ENCODE measurements around the gene NIPA2. TPM values are rescaled to one million over a fixed set of nuclear protein-coding genes. Genes with fewer than 3 reads are reported as not detected.

Gene NIPA2
- total RNA-seq, 2 experiments from 2014 or later: 96.1 to 112 TPM

- no peaks in the 10 kb centered on the region for H3K36me3 ChIP-seq (ENCODE audit: insufficient read depth, low read length)
- no peaks in the 10 kb centered on the region for H3K79me2 ChIP-seq (ENCODE audit: insufficient read depth, low read depth, low read length)
- POLR2A ChIA-PET: no interaction called here
- intact Hi-C loops (cut with micrococcal nuclease; ENCODE audit: unreplicated experiment): no loop called here
- CTCF ChIA-PET (ENCODE audit: unreplicated experiment): no interaction called here
- H3K4me2 ChIP-seq (ENCODE audit: low read length): no peak overlapping the region
- no TSS peak for BruUV-seq (replicated peaks)
- H3K9me3 ChIP-seq (ENCODE audit: low read length): no peaks in the 10 kb centered on the region
- no peaks in the 10 kb centered on the region for H3K9me2 ChIP-seq (ENCODE audit: insufficient read depth, low read length)
- TF ChIP-seq EZH2phosphoT487 (IDR thresholded peaks at IDR 0.05; ENCODE audit: borderline replicate concordance, low read depth, low read length): no peak
- TF ChIP-seq, protein P1, sequence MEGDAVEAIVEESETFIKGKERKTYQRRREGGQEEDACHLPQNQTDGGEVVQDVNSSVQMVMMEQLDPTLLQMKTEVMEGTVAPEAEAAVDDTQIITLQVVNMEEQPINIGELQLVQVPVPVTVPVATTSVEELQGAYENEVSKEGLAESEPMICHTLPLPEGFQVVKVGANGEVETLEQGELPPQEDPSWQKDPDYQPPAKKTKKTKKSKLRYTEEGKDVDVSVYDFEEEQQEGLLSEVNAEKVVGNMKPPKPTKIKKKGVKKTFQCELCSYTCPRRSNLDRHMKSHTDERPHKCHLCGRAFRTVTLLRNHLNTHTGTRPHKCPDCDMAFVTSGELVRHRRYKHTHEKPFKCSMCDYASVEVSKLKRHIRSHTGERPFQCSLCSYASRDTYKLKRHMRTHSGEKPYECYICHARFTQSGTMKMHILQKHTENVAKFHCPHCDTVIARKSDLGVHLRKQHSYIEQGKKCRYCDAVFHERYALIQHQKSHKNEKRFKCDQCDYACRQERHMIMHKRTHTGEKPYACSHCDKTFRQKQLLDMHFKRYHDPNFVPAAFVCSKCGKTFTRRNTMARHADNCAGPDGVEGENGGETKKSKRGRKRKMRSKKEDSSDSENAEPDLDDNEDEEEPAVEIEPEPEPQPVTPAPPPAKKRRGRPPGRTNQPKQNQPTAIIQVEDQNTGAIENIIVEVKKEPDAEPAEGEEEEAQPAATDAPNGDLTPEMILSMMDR (conservative IDR thresholded peaks at IDR 0.05; ENCODE audit: low read length): no peak
- no peak overlapping the region for H3K27ac ChIP-seq (ENCODE audit: low read depth, low read length, poor library complexity, severe bottlenecking)
- DNase-seq (ENCODE audit: low spot score): no peak
- no peaks in the 10 kb centered on the region for H4K20me1 ChIP-seq (ENCODE audit: insufficient read depth, low read length)
- no peaks in the 10 kb centered on the region for H3K4me1 ChIP-seq (ENCODE audit: insufficient read depth, low read length, poor library complexity, severe bottlenecking)
- no peak overlapping the region for H2AFZ ChIP-seq (ENCODE audit: low read length)
- no peak overlapping the region for H3K4me3 ChIP-seq (ENCODE audit: low read depth, low read length, poor library complexity, severe bottlenecking)
These were observed 68.9 kb downstream of the NIPA2 start for GRCh38 chr15:22907161-22907950.

DNA sequence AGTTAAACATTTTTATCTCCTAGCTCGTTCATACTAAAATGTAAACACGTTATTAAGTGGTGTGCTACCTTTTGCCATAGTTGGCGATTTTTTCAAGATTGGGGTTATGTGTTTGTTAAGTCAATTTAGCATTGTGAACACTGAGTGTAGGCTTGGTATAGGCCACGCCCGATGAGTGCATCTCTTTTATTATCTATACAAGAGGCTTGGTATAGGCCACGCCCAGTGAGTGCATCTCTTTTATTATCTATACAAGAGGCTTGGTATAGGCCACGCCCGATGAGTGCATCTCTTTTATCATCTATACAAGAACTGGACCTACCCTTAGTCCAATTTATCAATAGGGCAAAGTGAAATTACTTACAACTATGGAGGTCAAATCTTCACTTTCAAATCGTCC, 70.4 kb downstream of the NIPA2 start:
- POLR2A ChIA-PET: interaction anchor here (0.7 kb wide), 1 partner anchor 28 kb away, joined by 5 read pairs; no protein-coding TSS in a partner anchor
- TF ChIP-seq EZH2phosphoT487 (IDR thresholded peaks at IDR 0.05; ENCODE audit: borderline replicate concordance, low read depth, low read length): no peak
- TF ChIP-seq, protein P1 (conservative IDR thresholded peaks at IDR 0.05; ENCODE audit: low read length): no peak
- Histone ChIP-seq H3K4me2 (ENCODE audit: low read length) (no peak overlapping the region), H3K79me2 (ENCODE audit: insufficient read depth, low read depth, low read length) (no peaks in the 10 kb centered on the region), H3K9me3 (ENCODE audit: low read length) (no peaks in the 10 kb centered on the region), H3K27ac (ENCODE audit: low read depth, low read length, poor library complexity, severe bottlenecking) (no peak overlapping the region), H2AFZ (ENCODE audit: low read length) (no peak overlapping the region), H3K9me2 (ENCODE audit: insufficient read depth, low read length) (no peaks in the 10 kb centered on the region), H4K20me1 (ENCODE audit: insufficient read depth, low read length) (no peaks in the 10 kb centered on the region), H3K4me3 (ENCODE audit: low read depth, low read length, poor library complexity, severe bottlenecking) (no peak overlapping the region), H3K4me1 (ENCODE audit: insufficient read depth, low read length, poor library complexity, severe bottlenecking) (no peaks in the 10 kb centered on the region), H3K36me3 (ENCODE audit: insufficient read depth, low read length) (no peaks in the 10 kb centered on the region)
- DNase-seq (ENCODE audit: low spot score): no peak
- CTCF ChIA-PET (ENCODE audit: unreplicated experiment): no interaction called here
- intact Hi-C loops (cut with micrococcal nuclease; ENCODE audit: unreplicated experiment): no loop called here
- BruUV-seq (replicated peaks): no TSS peak

DNA sequence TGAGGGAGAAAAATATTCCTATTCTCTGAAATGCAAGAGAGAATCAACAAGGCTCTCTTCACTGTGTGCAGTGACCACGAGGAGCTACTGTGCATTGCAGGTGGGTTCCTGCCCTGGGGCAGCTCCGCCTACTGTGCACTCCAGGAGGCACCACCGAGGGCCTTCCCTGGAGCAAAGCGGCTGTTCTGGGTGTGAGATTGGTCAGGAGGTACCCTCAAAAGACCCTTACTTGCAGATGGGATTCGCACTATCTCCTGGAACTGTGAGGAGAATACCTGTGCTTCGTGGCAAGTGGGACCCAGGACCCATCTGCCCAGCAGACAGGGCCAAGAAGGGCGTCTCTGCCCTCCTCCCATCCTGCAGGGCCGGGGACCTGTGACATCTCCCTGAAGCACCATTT, 72.8 kb downstream of the NIPA2 start:
- Histone ChIP-seq H3K9me2 (ENCODE audit: insufficient read depth, low read length) (no peaks in the 10 kb centered on the region), H3K9me3 (ENCODE audit: low read length) (no peaks in the 10 kb centered on the region), H3K27ac (ENCODE audit: low read depth, low read length, poor library complexity, severe bottlenecking) (no peak overlapping the region), H3K4me1 (ENCODE audit: insufficient read depth, low read length, poor library complexity, severe bottlenecking) (no peaks in the 10 kb centered on the region), H3K4me3 (ENCODE audit: low read depth, low read length, poor library complexity, severe bottlenecking) (no peak overlapping the region), H3K79me2 (ENCODE audit: insufficient read depth, low read depth, low read length) (no peaks in the 10 kb centered on the region), H4K20me1 (ENCODE audit: insufficient read depth, low read length) (no peaks in the 10 kb centered on the region), H3K4me2 (ENCODE audit: low read length) (no peak overlapping the region), H2AFZ (ENCODE audit: low read length) (no peak overlapping the region), H3K36me3 (ENCODE audit: insufficient read depth, low read length) (no peaks in the 10 kb centered on the region)
- TF ChIP-seq, protein P1 (conservative IDR thresholded peaks at IDR 0.05; ENCODE audit: low read length): no peak
- no peak for TF ChIP-seq EZH2phosphoT487 (IDR thresholded peaks at IDR 0.05; ENCODE audit: borderline replicate concordance, low read depth, low read length)
- POLR2A ChIA-PET: no interaction called here
- DNase-seq (ENCODE audit: low spot score): no peak
- CTCF ChIA-PET (ENCODE audit: unreplicated experiment): no interaction called here
- no TSS peak for BruUV-seq (replicated peaks)
- intact Hi-C loops (cut with micrococcal nuclease; ENCODE audit: unreplicated experiment): no loop called here

Data from OCI-LY7 (cell line).